Mucosa of descending colon (tissue), 3 donors: ENCODE data around the gene HASPIN. TPM values are rescaled to one million over a fixed set of nuclear protein-coding genes. Genes with fewer than 3 reads are reported as not detected.
A peak's percentile ranks its signal among the peaks of the same experiment; 100 is the strongest.

Experiments
- ATAC-seq: fragments of 200-7000 bp; cut with Tn5 transposase; one replicate; pipeline ENCODE4 v1.9.1; 2020; ENCODE audit warnings: mild to moderate bottlenecking, moderate library complexity
- DNase-seq, 3 donors: peaks; one replicate each; pipeline ENCODE4 v3.0.0-alpha.2; 2020
- H3K36me3 ChIP-seq: fragments of 200-600 bp; one replicate; pipeline ENCODE4 v1.8.0; 2021; ENCODE audit warnings: low read depth, mild to moderate bottlenecking
- H3K4me1 ChIP-seq: fragments of 200-600 bp; one replicate; pipeline ENCODE4 v1.8.0; 2021; ENCODE audit warnings: low read depth, mild to moderate bottlenecking
- H3K4me3 ChIP-seq: fragments of 200-600 bp; one replicate; pipeline ENCODE4 v1.8.0; 2021; ENCODE audit warnings: mild to moderate bottlenecking
- H3K9me3 ChIP-seq: fragments of 200-600 bp; one replicate; pipeline ENCODE4 v1.8.0; 2021; ENCODE audit warnings: mild to moderate bottlenecking
- intact Hi-C, 2 donors: fragments of 100-400 bp; cut with DNase I in 1 of 2; cut with micrococcal nuclease in 1 of 2; formaldehyde crosslinking; loops; one replicate each; pipeline versions ENCODE4 v1.11.0 to v1.11.1; 2022; cut with DNase I, micrococcal nuclease
- total RNA-seq, 3 donors: library from RNA; stranded (reverse); fragmentation: NEBNext Ultra II Directional in 2 of 3; extraction: Animal tissue kit (Norgen Biotek cat#: 25700) in 2 of 3; gene quantifications; one replicate each; pipeline versions ENCODE4 v1.2.1 to v1.2.4, GENCODE V29; 2021 to 2023
- TF ChIP-seq, protein P1 (sequence below): fragments of 200-600 bp; IDR thresholded peaks from one replicate; pipeline ENCODE4 v1.8.0; 2022; ENCODE audit warnings: antibody characterized with exemption, mild to moderate bottlenecking
- donor health status: DM: no; HTN: no; CAD: no; lungs with moderate emphysema.
- donor health status: DM: no; HTN: no; CAD: no.
- donor health status: DM: no; HTN: yes; CAD: no.

HASPIN gene
- total RNA-seq, 3 donors from 2014 or later: 0.70 to 3.6 (median 1.1) TPM

- no peak overlapping the region for H3K4me3 ChIP-seq
- intact Hi-C loops: loop anchor here in 1 of 2 donors (5.0 kb wide), 1 partner anchor 103 kb away; no protein-coding TSS in a partner anchor
- H3K9me3 ChIP-seq: no peaks in the 10 kb centered on the region
- no peak for ATAC-seq
- peaks cover 13% of the 10 kb centered on the region for H3K4me1 ChIP-seq
- TF ChIP-seq, protein P1, sequence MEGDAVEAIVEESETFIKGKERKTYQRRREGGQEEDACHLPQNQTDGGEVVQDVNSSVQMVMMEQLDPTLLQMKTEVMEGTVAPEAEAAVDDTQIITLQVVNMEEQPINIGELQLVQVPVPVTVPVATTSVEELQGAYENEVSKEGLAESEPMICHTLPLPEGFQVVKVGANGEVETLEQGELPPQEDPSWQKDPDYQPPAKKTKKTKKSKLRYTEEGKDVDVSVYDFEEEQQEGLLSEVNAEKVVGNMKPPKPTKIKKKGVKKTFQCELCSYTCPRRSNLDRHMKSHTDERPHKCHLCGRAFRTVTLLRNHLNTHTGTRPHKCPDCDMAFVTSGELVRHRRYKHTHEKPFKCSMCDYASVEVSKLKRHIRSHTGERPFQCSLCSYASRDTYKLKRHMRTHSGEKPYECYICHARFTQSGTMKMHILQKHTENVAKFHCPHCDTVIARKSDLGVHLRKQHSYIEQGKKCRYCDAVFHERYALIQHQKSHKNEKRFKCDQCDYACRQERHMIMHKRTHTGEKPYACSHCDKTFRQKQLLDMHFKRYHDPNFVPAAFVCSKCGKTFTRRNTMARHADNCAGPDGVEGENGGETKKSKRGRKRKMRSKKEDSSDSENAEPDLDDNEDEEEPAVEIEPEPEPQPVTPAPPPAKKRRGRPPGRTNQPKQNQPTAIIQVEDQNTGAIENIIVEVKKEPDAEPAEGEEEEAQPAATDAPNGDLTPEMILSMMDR: no peak
- no peaks in the 10 kb centered on the region for H3K36me3 ChIP-seq
- peak in 1 of 3 donors; percentile 42 for DNase-seq
Measured at GRCh38 chr17:3739422-3740124, 15.9 kb downstream of the HASPIN start.

- no peaks in the 10 kb centered on the region for H3K36me3 ChIP-seq
- no peaks in the 10 kb centered on the region for H3K9me3 ChIP-seq
- H3K4me1 ChIP-seq: peaks cover 13% of the 10 kb centered on the region
- no peak overlapping the region for H3K4me3 ChIP-seq
- TF ChIP-seq, protein P1: no peak
- peak in 2 of 3 donors; percentile 34 to 50 for DNase-seq
- peak; percentile 23 for ATAC-seq
- intact Hi-C loops: no loop called here
Measured at GRCh38 chr17:3740611-3741073, 16.9 kb downstream of the HASPIN start.

DNA sequence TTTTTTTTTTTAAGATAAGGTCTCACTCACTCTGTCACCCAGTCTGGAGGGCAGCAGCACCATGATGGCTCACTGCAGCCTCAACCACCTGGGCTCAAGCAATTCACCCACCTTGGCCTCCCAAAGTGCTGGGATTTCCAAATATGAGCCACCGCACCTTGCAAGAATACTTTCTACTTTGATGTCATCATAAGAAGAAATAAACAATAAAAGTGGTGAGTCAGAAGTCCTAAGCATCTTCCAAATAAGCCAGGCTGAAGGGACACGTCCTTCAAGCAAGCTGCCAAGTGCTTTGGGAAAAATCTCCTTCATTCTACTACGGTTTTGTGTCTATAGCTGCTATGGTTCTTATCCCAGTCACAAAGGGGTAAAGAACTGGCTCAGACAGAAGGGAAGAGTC lies 20.3 kb downstream of the HASPIN start:
- Histone ChIP-seq H3K4me1 (peaks cover under 1% of the 10 kb centered on the region), H3K9me3 (no peaks in the 10 kb centered on the region), H3K4me3 (no peak overlapping the region), H3K36me3 (no peaks in the 10 kb centered on the region)
- TF ChIP-seq, protein P1: no peak
- intact Hi-C loops: no loop called here
- ATAC-seq (no peak), DNase-seq (no peak)

DNA sequence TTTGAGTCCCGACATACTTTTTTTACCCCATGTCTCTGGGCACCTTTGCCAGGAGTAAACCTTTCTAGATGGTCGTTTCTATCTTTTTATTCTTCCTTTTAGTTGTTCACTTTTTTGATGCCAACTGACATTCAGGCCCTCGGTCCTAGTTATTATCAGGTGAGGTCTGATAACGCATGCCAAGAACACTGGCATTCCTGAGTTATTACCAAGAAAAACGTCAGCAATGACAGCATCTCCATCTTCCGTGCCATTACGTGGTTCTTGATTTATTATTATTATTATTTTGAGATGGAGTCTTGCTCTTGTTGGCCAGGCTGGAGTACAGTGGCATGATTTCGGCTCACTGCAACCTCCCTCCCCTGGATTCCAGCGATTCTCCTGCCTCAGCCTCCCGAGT lies 21.4 kb downstream of the HASPIN start:
- TF ChIP-seq, protein P1: no peak
- intact Hi-C loops: no loop called here
- Histone ChIP-seq H3K4me1 (no peaks in the 10 kb centered on the region), H3K36me3 (no peaks in the 10 kb centered on the region), H3K4me3 (no peak overlapping the region), H3K9me3 (no peaks in the 10 kb centered on the region)
- DNase-seq (no peak), ATAC-seq (no peak)

- intact Hi-C loops: no loop called here
- no peaks in the 10 kb centered on the region for H3K9me3 ChIP-seq
- no peaks in the 10 kb centered on the region for H3K4me1 ChIP-seq
- H3K4me3 ChIP-seq: no peak overlapping the region
- no peak for DNase-seq
- H3K36me3 ChIP-seq: no peaks in the 10 kb centered on the region
- no peak for ATAC-seq
- TF ChIP-seq, protein P1: no peak
Measured at GRCh38 chr17:3747805-3748204, 24.1 kb downstream of the HASPIN start.
